GM04503 (cell line): ENCODE results near the gene MTERF4.

Source experiments
- DNase-seq: peaks from one replicate; pipeline ENCODE4 v3.0.0-alpha.2; 2012; ENCODE audit warnings: low read depth

Gene MTERF4

DNA sequence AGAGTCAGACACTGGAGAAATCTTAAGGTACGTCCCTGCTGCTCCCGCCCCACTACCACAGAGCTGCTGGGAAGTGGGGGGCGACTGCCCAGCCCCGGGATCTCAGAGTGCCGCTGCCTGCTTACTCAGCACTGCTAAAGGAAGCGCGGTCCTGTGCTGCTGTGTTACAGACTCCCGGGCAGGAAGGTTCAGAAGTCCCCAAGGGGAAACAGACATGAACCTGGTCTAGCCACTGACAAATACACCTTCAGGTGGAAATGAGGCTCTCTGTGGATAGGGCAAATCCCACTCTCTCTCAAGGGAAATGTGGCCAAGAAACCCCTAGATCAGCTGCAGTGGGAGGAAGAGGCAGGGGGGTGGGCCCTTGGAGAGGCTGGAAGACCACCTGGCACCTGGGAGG is 13.7 kb downstream of the MTERF4 start:
- no peak for DNase-seq

DNA sequence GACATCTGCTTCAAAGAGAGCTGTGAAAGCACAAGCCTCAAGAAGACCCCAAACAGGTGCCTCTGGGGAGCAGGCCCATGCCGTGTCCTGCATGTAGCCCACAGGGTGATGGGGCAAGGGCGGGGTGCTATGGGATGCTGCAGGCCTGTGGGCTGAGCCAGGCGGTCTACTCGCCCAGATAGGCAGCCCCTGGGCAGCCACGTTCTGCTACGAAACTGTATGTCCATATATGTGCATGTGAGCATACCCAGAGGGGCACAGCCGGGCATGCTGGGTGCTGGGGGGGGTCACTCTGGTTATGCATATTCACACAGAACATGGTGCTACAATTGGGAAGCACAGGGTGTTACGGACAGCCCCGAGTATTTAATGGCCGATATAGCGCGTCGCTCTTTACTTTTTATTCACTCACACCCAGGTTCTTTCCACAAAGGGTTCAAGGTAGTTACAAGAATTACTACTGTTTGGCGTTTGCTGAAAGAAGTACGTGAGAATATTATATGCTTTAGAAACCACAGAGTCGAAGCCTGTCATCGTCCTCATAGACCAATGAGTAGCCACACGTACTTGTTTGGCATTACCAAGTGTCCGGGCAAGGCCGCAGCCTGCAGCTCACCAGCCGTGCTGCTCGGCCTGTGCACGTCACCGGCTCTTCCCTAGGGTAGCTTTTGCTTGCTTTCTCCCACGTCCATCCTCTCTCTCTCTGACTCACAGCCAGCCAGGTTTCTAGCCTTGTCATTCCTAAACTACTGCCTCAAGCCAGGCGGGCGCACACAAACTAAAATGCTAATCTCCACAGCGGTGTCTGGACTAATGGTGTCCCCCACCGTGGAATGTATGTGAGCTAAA is 14.4 kb downstream of the MTERF4 start:
- DNase-seq = no peak

DNA sequence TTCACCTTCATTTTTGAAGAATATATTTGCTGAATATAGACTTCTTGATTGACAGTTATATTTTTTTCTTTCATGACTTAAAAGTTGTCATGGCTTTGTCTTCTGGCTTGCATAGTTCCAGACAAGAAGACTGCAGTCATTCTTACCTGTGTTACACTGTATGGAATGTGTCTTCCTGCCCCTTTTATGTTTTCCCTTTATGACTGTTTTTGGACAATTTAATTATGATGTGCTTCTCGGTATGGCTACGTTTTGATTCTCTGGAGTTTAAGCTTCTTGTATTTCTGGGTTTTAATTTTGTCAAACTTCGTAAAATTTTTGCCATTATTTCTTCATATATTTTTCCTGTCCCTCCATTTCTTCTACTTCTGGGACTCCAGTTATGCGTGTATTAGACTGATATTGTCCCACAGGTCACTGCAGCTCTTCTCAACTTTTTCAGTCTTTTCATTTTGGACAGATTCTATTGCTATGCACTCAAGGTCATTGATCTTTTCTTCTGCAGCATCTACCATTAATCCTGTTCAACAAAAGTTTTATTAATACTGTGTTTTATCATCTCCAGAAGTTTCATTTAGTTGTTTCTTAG is 17.1 kb downstream of the MTERF4 start:
- DNase-seq = no peak

DNA sequence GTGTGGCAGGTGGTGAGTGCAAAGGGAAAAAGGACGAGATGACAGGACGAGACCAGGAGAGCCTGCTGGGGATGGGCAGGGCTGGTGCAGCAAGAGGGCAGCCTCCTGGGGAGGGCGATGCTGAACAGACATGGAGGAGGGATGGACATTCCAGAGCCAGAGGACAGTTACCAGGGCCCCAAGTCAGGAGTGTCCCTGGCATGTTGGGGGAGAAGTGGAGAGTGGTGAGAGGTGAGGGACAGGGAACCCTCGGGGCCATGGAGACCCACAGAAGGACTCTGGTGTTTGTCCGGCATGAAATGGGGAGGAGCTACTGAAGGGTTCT is 19.0 kb downstream of the MTERF4 start:
- DNase-seq = no peak

DNA sequence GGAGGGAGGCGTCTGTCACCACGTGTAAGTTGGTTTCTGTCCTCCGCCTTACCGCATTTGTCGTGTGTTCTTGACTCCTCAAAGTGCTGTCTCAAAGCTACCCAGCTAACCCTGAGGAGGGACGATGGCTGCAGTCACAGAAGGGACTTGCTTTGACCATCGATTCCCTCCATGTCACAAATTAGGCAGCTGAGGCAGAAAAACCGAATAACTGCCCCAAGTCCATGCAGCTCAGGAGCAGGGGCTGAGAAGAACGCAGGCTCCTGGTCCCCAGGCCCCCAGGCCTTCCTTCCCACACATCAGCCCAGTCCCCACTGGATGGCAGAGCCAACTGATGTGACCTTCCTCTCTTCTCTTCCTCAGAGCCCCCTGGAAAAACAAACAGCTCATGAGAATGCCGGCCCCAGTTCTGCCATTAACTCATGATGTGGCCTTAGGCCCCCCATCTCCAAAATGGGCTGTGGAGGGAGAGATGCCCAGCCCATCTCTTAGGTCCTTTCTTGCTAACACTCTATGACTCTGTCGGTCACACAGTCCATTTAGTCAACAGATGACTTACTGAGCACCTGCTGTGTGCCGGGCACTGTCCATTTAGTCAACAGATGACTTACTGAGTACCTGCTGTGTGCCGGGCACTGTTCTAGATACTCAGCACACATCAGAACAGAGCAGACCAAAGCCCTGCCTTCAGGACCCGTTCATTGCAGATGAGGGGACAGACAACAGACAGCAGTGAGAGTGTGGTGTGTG is 19.6 kb downstream of the MTERF4 start:
- no peak for DNase-seq

DNA sequence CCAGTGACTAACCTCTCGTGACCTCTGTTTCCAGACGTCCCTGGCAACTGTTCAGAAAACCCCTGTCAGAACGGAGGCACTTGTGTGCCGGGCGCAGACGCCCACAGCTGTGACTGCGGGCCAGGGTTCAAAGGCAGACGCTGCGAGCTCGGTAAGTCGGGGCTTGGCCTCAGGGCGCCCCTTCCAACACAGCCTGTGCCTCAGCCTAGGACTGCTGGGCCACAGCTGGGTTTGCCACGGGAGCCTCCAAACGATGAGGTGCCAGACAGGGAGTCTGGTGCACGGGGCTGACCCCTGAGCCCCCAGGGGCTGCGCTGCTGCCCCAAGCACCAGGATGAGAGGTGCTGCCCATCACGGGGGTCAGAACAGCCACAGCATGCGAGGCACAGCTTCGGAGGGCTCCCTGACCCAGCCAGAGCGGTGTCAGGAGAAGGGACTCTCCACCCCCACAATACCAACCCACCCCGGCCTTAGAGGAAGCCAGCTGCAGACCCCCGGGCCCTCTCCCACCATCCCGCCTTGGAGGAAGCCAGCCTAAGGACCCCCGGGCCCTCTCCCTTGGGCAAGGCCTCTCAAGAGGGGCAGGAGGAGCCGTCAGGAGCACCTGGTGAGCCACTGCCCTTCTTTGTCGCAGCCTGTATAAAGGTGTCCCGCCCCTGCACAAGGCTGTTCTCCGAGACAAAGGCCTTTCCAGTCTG is 20.3 kb downstream of the MTERF4 start:
- DNase-seq = no peak

DNA sequence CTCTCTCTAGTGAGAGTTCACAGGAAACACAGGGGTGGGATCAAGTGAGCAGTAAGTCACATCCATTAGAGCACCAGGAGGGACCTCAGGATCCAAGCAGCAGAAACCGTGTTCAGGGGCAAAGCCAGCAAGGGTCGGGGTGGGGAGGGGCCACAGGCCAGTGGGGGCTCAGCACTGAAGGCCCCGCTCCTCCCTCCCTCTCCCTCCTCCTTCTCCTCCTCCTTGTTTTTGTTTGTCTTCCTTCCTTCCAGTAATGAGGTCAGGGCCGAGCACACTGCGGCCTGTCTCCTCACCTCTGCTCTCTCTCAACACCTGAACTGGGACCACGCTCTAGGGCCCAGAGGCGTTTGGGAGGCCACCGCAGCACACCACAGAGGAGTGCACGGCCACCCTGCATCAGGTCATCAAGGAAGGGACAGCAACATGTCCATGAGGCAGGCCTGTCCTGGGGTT is 20.9 kb downstream of the MTERF4 start:
- DNase-seq = no peak

DNA sequence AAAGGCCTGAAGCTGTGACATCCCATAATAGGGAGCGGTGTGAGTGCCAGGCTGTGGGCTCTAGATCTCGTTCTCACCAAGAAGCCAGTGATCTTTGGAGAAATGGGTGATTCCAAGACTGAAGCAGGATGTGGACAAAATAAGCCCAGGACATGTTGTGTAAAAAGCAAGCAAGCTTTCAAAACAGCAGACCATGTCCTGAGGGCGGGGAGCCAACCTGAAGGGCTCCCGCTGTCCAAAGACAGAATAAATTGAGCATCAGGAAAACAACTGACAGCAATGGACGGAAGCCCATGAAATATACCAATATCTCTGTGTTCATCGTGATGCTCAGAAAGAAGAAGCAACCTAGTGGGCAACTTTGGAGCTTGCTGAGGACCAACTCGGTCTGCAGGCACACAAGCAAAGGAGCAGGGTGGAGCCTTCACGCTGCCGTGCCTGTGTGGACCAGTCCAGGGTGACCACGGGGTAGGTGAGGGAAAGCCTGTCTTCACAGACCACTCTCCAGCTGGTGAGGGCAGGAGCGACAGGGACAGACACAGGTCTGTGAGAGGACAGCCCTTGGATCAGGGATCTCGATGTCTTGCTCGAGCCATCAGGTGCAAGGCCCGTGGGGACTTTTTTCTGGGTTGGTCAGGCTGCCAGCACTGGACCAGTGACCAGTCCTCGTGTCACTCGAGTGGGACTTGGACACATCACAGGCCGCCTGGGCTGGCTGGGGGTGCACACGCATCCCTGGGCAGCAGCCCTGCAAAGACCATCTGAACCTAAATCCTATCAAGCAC is 21.5 kb downstream of the MTERF4 start:
- no peak for DNase-seq

DNA sequence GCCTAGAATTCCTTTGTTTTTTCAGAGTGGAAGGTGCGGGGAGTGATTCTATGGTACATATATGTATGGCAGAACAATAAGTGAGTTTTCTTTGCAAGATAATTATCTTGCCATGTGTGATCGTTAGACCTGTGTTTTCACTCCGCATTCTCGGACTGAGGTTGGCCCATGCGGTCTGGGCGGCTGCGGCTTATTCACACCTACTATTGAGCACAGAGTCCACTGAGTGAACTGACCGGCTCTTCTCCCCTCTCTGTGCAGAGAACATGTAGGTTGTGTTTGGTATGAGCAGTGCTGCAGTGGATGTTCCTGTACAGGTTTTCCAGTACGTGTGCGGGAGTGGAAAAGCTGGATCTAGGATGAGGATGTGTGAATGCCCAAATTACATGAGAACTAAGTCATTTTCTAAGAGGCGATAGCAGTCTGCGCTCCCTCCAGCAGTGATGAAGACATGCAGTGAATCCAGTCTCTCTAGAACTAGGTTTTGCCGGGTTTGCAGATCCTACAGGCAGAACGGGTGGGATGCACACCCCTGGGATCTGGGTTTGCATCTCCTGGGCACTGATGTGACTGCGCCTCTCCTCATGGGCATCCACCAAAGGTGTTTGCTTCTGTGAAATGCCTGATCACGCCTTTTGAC is 27.1 kb downstream of the MTERF4 start:
- DNase-seq = no peak

DNA sequence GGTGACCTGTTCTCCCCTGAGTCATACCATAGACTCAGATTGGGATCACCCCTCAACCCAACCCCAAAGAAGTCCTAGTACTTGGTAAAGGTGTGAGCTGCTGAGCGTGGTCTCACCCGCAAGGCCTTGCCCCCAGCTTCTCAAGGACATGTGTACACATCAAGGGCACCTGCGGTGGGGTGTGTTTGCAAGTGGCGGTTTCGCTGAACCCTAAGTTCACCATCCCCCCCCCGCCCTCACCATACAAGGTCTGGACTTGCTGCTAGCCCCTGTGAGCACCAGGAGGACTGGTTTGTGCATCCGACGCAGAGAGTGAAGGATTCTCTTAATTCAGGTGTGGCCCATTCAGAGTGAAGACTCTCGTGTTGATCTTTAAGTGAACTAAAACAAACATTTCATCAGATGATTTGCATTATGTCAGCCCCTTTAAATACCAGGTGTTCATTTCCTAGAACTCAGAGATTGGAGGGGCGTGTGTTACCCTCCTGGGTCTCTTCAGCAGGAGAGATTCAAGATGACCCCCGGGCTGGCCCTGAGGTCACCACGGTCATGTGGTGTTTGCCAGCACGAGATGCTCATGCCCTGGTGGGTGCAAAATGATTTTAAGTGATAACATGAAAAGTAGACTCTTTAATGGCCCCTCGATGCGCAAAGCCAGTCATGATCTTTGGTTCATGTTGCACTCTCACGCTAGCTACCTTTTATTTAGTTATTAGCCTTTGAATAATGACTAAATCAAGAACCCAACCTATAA is 27.8 kb downstream of the MTERF4 start:
- DNase-seq = no peak

DNA sequence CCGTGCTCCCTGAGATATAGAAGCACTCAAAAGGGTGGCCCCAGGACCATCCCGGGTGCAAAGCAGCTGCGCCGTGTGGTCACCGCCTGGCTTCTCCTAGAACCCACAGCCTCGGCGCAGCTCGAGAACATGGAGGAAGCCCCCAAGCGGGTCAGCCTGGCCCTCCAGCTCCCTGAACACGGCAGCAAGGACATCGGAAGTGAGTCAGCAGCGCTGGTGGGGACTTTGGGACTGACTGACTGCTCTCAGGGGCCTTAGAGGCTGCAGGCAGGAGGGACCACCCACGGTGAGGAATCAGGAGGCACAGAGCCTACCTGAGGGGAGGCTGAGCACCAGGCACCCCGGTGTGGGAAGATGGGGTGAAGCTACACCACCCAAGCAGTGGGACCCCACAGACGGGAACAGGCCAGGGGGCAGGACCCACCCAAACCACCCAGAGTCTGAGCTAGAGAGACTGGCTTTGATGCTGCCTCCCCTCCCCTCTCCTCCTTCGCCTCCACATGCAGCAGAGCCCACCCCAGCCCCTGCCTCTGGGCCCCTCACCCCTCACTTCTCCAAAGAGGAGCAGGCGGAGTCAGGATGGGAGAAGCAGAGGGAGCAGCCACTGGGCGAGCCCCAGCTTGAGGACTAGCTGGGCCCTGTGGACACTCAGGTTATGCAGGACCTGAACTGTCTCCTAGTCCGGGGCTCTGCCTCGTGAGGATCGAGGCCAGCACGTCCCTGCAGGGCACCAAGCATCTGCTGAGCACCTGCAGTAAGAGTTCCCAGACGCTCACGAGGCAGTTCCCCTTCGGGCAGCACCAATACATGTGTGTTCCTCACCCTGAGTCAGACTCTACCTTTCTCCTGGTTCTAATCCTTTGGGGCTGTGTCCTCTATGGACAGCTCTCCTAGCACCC is 28.7 kb downstream of the MTERF4 start:
- DNase-seq = no peak

DNA sequence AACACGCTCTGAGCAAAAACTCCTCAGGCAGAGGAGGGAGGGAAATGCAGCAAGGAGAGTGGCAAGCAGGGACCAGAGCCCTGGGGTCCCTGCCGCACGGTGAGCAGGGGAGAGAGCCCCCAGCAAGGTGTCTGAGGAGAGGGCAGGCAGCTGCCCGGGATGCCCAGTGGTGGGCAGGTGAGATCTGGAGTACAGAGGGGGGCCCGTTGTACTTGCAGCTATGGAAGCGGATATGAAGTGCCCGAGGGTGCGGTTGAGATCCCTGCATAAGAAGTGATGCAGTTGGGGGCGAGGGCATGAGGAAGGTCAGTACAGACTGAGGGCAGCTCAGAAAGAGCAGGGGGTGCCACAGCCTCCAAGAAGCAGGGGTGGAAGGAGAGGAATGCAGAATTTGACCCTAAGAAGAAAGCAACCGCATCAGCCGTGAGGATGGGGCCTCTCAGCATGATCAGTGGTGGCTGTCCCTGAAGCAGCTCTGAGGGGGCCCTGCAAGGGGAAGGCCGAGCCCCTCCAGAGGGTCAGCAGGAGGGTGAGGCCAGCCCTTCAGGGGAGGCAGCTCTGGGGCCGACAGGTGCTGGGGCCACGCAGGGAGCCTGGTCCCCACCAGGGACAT is 29.4 kb downstream of the MTERF4 start:
- DNase-seq = no peak

DNA sequence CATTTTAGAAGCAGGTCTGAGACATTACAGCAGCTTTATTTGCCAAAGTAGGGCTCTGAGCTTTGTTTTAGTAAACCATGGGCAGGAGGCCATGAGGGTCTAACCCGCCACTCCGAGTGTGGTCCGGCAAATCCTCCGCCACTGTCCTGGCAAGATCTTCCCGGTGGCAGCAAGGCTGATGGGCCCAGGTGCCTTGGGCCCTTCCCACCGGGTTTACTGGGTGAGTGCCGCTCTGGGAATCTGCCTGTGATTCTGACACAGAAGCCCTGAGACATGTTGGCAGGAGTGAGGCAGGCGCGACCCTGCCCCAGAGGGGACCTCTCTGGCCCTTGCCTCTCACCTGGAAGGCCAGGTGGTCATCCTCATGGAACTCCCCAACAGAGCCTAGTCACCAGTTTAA is 29.9 kb downstream of the MTERF4 start:
- DNase-seq = no peak

DNA sequence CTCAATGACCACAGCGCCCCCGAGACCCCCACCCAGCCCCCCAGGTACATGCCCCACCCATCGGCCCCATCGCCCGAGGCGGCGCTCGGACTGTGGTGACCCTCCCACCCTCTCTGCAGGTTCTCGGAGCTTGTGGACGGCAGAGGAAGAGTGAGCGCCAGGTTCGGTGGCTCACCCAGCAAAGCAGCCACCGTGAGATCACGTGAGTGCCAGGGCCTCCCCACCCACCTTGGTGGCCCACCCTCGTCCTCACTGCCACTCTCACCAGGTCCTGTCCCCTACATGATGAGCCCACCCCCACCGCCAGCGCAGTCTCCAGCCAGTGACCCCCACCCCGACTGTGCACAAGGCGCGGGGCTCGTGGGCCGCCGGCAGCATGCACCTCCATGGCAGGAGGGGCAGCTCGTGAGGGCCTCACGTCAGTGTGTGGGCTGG is 30.4 kb downstream of the MTERF4 start:
- no peak for DNase-seq

DNA sequence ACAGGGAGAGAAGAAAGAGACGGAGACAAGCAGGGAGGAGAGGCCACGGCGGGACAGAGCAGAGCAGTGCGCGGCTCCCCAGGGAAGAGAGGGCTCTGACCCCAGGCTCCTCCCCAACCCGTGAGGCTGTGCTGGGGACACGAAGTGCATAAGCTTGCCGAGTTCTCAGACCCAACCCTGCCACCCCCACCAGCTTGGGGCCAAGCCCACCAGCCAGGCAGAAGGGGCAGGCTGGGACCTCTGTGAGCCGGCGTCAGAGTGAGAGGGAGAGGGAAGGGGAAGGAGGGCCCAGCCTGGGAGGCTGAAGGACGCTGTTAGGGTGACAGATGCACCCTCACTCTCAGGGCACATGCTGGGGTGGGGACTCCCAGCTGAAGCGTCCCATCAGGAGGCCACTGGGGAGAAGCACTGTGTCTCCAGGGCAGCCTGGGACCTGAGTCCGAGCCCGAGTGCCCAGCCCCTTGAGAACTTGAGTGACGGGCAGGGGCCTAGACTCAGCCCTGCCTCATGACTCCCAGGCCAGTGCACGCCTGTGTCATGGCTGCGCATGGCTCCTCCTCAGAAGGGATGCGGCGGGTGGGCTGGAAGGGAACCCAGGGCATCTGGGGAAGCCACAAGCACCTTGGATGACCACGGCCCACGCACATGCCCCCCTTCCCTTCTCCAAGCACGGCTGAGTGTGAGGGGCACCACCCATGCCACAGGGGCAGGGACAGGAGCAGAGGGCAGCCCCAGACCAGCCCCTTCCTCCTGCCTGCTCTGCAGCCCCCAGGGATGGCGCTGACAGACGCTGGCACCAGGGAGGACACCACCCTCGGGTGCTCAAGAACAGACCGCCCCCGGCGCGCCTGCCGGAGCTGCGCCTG is 31.0 kb downstream of the MTERF4 start:
- DNase-seq = no peak

DNA sequence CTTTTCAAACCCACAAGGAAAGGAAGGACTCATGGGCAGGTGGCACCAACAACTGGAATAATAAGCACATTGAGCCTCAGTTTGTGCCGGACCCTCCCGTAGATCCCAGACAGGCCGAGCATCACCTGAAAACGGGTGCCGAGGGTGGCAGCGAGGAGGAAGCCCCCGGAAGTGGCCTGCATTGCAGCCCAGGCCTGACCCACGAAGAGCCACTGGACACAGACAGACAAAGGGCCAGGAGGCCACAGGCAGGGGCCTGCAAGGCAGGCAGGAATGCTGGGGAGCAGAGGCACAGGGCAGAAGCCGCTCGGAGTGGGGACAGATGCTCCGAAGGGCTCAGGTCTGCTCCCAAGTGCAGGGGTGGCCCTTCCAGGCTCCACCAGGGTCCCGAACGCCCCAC is 31.7 kb downstream of the MTERF4 start:
- DNase-seq = no peak

DNA sequence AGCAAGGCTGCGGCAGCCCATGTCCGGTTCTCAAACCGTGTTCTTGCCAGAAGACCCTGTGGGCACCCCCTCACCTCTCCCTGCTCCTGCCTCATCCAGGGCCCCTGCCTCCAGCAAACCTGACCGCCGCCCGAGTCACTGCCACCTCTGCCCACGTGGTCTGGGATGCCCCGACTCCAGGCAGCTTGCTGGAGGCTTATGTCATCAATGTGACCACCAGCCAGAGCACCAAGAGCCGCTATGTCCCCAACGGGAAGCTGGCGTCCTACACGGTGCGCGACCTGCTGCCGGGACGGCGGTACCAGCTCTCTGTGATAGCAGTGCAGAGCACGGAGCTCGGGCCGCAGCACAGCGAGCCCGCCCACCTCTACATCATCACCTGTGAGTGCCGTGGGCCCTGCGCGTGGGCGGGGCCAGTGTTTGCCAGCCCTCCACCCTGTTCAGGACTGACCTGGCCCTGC is 32.2 kb downstream of the MTERF4 start:
- no peak for DNase-seq
